HG03457 (cell line): ENCODE data around the gene C16orf54.
"Not testable (repeated sequence)": the region's sequence is repeated elsewhere in the genome, so short reads cannot be mapped to it uniquely, and the experiment has no call there.

ENCODE experiments used
- ATAC-seq: cut with Tn5 transposase; IDR thresholded peaks from one replicate; pipeline ENCODE4 v1.9.1; 2021; ENCODE audit warnings: moderate number of reproducible peaks; ENCODE audit not compliant: unreplicated experiment

C16orf54 gene

DNA sequence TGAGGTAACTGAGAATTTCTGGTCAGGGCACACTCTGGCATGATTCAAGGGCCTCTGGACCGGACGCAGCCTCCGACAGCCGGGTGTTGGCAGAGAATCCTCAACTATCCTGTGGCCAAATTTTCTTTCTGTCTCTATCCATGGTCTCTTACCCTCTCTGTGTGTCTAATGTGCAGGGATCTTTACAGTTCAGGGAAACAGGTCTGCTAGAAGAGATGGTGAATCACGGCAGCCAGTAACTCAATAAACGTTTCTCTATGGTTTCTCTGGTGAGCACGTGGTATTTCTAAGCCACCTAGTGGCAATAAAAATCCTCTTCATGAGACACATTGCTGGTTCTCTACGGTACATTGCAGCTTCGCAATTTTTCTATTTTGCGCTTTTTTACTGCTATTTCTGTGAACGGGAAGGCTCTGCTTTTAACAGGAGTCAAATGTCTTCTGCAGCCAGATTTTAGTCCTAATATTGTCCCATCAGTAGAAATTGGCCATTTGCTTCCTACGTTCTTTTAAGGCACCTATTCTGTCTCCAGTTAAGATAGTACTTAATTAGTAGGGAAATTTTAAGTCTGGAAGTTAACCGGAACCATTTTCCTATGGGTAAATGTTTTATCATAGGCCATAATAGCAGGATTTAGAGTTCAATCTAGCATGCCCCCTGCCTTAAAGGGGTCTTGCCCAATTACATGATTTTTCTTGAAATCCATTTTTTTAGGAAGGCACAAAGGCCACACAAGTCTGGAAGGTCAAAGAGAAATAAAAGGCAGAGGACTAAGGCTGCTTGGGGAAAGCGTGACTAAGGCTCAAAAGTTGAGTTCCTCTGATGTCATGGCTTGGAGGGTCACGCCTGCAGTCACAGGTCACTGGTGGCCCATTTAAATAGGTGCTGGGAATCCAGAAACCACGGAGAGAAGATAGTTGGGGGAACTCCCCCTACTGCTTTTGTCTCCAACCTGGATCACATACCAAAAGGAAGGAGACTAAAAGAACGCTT, 35.3 kb downstream of the C16orf54 start:
- ATAC-seq, result no peak

- ATAC-seq, result not testable (repeated sequence)
Observed at GRCh38 chr16:29709657-29710056, 36.1 kb downstream of the C16orf54 start.

DNA sequence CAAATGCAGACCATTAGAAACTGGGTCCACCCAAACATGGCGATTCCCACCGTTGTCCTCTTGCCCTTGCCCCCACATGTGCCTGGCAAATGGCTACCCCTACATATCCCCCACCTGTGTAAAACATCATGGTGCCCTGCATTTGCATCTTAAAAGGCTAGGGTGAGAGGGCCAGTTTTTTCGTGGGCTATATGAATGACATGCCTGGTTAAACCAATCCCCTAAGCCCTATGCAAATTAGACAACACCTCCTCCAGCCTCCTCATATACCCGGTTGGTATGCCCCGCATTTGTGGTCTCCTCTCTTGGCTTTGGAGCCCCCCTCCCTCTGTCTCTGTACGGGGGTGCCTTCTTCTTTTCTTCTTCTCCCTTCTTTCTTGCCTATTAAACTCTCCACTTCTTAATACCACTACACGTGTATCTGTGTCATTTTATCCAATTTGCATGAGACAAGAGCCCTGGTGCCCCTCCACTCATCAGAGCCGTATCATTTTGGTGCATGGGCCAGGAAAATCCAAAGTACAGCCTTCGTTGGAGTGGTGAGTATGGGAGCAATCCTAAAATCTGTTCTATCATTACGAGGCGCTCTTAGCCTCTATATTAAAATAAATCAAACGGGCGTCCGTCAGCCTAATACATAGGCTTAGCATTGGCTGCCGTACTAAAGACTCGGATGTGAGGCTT, 36.7 kb downstream of the C16orf54 start:
- ATAC-seq, result no peak

DNA sequence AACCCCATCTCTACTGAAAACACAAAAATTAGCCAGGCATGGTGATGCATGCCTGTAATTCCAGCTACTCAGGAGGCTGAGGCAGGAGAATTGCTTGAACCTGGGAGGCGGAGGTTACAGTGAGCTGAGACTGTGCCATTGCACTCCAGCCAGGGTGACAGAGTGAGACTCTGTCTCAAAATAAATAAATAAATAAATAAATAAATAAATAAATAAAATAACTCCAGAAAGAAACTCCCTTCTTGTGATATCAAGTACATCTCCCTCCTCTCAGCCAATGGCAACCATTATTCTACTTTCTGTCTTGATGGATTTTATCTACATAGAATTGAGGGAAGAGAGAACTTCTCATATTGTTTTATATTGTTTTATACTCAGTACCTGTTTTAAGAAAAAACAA, 38.6 kb downstream of the C16orf54 start:
- ATAC-seq, result not testable (repeated sequence)

DNA sequence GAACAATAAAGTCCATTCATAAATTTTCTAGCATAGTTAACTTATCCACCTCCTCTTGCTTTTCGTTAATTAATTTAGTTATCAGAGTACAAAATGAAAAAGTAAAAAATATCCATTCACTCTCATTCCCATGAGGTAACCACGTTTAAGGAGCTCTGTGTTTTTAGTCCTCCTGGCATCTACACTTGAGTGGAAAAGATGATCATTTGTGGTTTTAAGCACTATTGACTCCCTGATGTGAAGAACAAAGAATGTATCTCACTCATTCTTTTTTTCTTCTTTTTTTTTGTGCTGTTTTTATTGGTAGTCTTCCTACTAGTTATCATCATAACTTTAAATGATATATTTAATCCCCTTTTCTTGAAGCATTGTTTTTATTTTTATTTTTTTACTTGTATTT, 40.8 kb downstream of the C16orf54 start:
- ATAC-seq, result no peak

DNA sequence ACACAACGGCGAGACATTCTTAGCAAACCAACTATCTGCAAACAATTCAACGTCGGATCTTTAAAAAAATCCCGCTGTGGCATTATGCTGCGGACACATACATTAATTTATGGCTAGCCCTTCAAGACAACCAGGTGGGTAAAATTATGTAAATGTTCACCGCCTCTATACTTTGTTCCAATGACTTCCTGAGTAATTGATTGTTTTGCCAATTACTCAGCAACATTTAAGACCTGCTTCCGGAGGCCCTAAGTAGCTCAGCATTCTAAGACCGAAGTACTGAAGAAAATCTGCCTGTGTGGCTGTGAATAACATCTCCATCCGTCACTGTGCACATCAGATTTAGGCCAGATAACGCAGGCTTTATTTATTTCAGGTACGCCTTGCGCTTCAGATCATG, 43.5 kb downstream of the C16orf54 start:
- ATAC-seq, result no peak

GRCh38 chr16:29701214-29701555, 44.6 kb downstream of the C16orf54 start:
- ATAC-seq, result no peak

DNA sequence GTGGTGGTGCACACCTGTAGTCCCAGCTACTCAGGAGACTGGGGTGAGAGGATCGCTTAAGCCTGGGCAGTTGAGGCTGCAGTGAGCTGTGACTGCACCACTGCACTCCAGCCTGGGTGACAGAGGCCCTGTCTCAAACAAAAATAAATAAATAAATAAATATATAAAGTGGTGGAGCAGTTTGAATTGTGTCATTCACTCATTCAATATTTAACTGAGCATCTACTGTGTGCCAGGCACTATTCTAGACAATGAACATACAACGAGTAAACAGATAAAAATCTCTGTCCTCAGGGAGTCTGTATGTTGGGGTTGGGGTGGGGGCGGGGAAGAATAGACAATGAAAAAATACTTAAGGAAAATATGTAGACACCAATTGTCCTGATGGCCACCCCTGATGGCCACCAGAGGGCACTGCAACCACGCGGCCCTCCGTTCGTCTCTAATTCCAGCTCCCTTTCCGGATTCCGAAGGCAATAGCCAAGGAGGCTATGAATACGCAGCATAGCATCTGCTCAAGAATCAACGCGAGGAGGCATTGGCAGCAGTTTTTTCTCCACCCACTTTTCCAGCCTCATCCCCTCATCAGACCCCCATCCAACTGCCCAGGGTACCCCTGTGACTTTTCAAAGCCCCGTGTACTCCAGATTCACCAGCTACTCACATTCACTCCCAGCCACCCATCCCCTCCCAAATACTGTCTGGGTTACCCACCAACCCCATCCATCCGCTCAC, 45.4 kb downstream of the C16orf54 start:
- no peak for ATAC-seq

DNA sequence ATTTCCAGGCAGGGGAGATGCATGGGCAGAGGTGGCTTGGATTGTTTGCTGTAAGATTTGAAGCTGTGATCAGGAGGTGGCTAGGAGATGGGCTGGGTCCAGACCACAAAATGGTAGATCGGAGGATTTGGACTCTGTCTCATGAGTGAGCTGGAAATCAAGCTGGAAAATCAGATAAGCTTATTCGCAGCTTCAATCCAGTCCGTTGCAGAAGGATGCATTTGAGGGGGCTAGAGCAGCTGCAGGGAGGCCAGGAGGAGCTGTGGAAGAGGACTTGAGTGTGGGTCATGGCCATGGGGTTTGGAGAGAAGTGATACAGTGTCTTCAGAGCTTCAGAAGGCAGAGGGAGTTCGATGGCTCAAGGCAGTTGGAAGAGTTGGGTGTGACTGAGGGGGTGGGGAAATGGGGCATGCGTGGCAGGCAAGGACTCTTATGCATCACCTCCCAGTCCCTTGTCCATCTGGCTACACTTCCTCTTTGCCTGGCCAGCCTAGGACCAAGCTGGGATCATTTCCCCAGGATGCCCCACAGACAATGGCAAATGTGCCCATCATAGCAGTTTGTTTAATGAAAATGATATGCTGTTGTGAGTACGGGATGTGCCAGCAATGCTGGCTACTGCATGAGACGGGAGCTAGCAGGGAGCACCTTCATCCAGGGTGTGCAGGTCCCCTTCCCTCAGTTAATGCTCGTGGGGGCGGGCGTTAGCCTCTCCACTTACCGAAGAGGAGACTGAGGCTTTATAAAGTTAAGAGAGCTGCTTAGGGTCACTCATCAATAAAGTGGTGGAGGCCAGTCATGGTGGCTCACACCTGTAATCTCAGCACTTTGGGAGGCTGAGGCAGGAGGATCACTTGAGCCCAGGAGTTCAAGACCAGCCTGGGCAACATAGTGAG, 46.2 kb downstream of the C16orf54 start:
- no peak for ATAC-seq

GRCh38 chr16:29698484-29699323, 47.1 kb downstream of the C16orf54 start:
- ATAC-seq, result no peak

DNA sequence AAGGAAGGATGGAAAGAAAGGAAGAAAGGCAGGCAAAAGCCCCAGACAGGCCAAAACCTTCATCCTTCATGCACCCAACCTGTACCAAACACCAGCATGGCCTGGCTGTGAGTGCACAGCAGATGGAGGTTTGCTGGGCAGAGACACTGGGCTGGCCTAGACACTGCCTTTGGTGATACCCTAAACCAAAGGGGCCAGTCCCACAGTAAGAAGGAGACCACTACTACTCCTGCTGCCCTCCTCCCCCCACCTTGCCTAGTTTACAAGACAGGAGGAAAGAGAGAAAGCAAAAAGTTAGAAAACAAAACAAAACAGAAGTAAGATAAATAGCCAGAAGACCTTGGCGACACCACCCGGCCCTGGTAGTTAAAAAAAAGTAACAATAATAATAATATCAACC, 47.7 kb downstream of the C16orf54 start:
- no peak for ATAC-seq

DNA sequence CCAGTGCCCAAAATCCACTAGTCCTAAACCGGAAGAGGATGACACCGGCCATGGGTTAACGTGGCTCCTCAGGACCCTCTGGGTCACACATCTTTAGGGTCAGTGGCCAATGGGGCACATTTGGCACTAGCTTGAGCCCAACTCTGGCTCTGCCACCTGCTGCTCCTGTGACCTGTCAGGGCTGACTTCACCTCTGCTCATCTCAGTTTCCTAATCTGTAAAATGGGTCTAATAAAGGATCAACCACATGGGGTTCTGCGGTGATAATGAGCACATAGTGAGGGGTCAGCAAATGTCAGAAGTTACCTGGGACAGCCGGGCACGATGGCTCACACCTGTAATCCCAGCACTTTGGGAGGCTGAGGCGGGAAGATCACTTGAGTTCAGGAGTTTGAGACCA, 48.4 kb downstream of the C16orf54 start:
- no peak for ATAC-seq

DNA sequence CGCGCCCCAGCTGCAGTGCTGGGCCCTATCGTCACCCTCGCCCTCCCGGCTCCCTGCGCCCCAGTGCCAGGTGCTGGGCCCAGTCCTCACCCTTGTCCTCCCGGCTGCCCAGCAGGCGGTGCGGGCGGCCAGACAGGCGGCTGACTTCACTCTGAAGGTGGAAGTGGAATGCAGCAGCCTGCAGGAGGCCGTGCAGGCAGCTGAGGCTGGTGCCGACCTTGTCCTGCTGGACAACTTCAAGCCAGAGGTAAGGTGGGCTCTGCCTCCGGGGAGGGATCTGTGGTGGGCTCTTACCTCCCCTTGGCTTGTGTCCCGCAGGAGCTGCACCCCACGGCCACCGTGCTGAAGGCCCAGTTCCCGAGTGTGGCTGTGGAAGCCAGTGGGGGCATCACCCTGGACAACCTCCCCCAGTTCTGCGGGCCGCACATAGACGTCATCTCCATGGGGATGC, 48.9 kb downstream of the C16orf54 start:
- no peak for ATAC-seq

DNA sequence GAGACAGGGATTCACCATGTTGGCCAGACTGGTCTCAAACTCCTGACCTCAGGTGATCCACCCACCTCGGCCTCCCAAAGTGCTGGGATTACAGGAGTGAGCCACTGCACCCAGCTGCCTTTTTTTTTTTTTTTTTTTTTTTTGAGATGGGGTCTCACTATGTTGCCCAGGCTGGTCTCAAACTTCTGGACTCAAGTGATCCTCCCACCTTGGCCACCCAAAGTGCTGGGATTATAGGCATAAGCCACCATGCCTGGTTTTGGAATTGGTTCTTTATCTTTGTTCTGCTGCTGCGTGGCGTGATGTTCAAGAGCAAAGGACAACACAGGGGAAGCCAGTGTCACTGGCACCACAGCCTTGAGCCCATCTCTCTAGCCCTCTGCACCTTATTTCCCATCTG, 50.1 kb downstream of the C16orf54 start:
- ATAC-seq, result not testable (repeated sequence)

- no peak for ATAC-seq
Observed at GRCh38 chr16:29694384-29695195, 51.2 kb downstream of the C16orf54 start.

GRCh38 chr16:29692606-29693005, 53.2 kb downstream of the C16orf54 start:
- not testable (repeated sequence) for ATAC-seq
